Neural crest cell (in vitro differentiated cells): Measurements from ENCODE around the gene TCF4. TPM values are rescaled to one million over a fixed set of nuclear protein-coding genes. Genes with fewer than 3 reads are reported as not detected.

ENCODE experiments used
- DNase-seq: peaks from one replicate; pipeline ENCODE4 v3.0.0; 2021; ENCODE audit warnings: low read depth, mixed read lengths, low spot score
- H3K27ac Mint-ChIP-seq: one replicate; pipeline ENCODE4 v1.8.0; 2021; ENCODE audit warnings: mild to moderate bottlenecking, mixed read lengths; ENCODE audit not compliant: unreplicated experiment
- H3K27me3 Mint-ChIP-seq: 2 replicates; pipeline ENCODE4 v1.8.0; 2021; ENCODE audit warnings: low read depth, mild to moderate bottlenecking, mixed read lengths
- H3K36me3 Mint-ChIP-seq: 2 replicates; pipeline ENCODE4 v1.8.0; 2021; ENCODE audit warnings: low read depth, mild to moderate bottlenecking, mixed read lengths
- H3K4me1 Mint-ChIP-seq: 2 replicates; pipeline ENCODE4 v1.8.0; 2021; ENCODE audit warnings: mixed read lengths
- H3K4me3 Mint-ChIP-seq: one replicate; pipeline ENCODE4 v1.8.0; 2021; ENCODE audit warnings: mild to moderate bottlenecking, mixed read lengths
- H3K9me3 Mint-ChIP-seq: 2 replicates; pipeline ENCODE4 v1.8.0; 2021; ENCODE audit warnings: mixed read lengths
- total RNA-seq: library from RNA; stranded (reverse); gene quantifications from 2 replicates; pipeline ENCODE4 v1.2.1, GENCODE V29; 2021
- TF ChIP-seq, protein P1 (sequence below): fragments of 200-600 bp; sonication (generic); conservative IDR thresholded peaks from 2 replicates; pipeline ENCODE4 v1.5.0; 2021; ENCODE audit warnings: antibody characterized with exemption, mild to moderate bottlenecking

The TCF4 gene
- total RNA-seq, 1 donor from 2014 or later: 89.9 TPM

DNA sequence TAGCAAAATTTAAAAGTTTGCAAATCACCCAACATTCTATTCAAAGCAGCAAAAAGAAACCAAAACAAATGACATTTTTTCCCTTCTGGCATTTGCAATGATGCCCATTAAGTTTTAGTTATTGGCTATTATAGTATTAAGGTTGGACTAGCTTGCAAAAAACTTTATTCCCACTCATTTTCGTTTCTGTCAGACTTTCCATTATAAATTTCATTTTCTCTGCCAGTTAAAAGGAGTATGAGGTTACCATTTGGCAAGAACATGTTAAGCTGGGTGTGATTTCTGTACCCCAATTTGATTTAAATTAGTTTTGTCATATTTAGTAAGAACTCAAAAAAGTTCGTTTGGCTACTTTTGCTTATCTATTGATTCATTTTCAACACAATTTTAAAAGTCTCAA is 187.9 kb downstream of the TCF4 start:
- H3K4me3 Mint-ChIP-seq: no peak overlapping the region
- H3K36me3 Mint-ChIP-seq: no peaks in the 10 kb centered on the region
- no peaks in the 10 kb centered on the region for H3K27me3 Mint-ChIP-seq
- peaks cover 56% of the 10 kb centered on the region for H3K4me1 Mint-ChIP-seq
- no peak for DNase-seq
- TF ChIP-seq, protein P1, sequence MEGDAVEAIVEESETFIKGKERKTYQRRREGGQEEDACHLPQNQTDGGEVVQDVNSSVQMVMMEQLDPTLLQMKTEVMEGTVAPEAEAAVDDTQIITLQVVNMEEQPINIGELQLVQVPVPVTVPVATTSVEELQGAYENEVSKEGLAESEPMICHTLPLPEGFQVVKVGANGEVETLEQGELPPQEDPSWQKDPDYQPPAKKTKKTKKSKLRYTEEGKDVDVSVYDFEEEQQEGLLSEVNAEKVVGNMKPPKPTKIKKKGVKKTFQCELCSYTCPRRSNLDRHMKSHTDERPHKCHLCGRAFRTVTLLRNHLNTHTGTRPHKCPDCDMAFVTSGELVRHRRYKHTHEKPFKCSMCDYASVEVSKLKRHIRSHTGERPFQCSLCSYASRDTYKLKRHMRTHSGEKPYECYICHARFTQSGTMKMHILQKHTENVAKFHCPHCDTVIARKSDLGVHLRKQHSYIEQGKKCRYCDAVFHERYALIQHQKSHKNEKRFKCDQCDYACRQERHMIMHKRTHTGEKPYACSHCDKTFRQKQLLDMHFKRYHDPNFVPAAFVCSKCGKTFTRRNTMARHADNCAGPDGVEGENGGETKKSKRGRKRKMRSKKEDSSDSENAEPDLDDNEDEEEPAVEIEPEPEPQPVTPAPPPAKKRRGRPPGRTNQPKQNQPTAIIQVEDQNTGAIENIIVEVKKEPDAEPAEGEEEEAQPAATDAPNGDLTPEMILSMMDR: no peak
- H3K27ac Mint-ChIP-seq: no peak overlapping the region
- no peaks in the 10 kb centered on the region for H3K9me3 Mint-ChIP-seq

GRCh38 chr18:55398858-55399257 is 189.1 kb downstream of the TCF4 start:
- Mint-ChIP-seq H3K36me3 (no peaks in the 10 kb centered on the region), H3K27me3 (no peaks in the 10 kb centered on the region), H3K27ac (no peak overlapping the region), H3K4me1 (peaks cover 50% of the 10 kb centered on the region), H3K4me3 (no peak overlapping the region), H3K9me3 (no peaks in the 10 kb centered on the region)
- no peak for DNase-seq
- TF ChIP-seq, protein P1: no peak

GRCh38 chr18:55396979-55397378 is 191.0 kb downstream of the TCF4 start:
- Mint-ChIP-seq H3K9me3 (no peaks in the 10 kb centered on the region), H3K4me3 (no peak overlapping the region), H3K4me1 (peaks cover 36% of the 10 kb centered on the region), H3K27me3 (no peaks in the 10 kb centered on the region), H3K36me3 (no peaks in the 10 kb centered on the region), H3K27ac (no peak overlapping the region)
- TF ChIP-seq, protein P1: no peak
- no peak for DNase-seq

DNA sequence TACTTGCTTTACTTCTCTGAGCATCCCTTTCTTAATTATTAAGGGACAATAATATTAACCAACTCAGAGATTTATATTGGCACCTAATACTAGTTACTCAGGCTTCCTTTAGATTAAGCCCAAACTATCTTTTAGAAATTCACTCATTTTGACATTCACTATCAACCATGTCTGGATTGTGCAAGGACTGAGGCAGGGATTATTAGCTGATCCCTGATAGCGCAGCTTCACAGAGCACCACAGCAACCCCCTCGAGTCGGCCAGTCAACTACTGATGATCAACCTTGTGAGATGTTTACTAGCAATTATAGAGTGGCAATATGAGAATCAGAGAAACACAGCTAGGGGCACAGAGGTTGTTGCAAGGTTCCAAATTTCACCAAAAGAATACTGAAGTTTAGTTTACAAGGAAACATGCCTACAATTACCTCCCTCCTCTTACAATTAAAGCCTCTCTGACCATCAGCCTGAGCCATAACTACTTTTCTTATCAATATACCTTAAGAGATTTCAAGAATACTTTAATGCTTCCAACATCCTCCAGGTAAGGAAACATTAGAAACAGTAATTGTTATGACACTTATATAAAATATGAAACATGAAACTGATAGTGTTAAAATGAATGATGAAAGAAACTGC is 191.6 kb downstream of the TCF4 start:
- H3K27me3 Mint-ChIP-seq: no peaks in the 10 kb centered on the region
- TF ChIP-seq, protein P1: no peak
- no peaks in the 10 kb centered on the region for H3K9me3 Mint-ChIP-seq
- H3K36me3 Mint-ChIP-seq: no peaks in the 10 kb centered on the region
- no peak overlapping the region for H3K27ac Mint-ChIP-seq
- H3K4me3 Mint-ChIP-seq: no peak overlapping the region
- DNase-seq: no peak
- peaks cover 30% of the 10 kb centered on the region for H3K4me1 Mint-ChIP-seq

DNA sequence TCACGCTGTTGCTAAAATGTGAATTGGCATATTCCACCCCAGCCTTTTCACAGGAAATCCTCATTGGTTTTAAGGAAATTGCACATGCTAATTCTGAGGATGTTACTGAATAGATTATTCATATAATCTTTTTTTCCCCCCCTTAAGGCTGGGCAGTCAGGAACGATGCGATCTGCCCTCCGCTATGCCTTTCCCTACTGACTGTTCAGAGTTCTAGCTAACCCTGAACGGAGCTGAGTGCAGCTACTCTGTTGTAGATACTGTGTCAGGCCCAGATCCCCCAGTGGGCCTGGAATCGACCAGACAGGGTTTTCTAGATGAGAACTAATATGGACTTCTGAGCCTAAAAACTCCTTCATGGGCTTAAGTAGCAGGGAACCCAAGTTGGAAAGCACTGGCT is 192.2 kb downstream of the TCF4 start:
- TF ChIP-seq, protein P1: no peak
- no peak for DNase-seq
- Mint-ChIP-seq H3K9me3 (no peaks in the 10 kb centered on the region), H3K36me3 (no peaks in the 10 kb centered on the region), H3K4me1 (peaks cover 24% of the 10 kb centered on the region), H3K27me3 (no peaks in the 10 kb centered on the region), H3K27ac (no peak overlapping the region), H3K4me3 (no peak overlapping the region)
